Bronchus fibroblast of lung (primary cell): Measurements from ENCODE around the gene TNRC6B. TPM values are rescaled to one million over a fixed set of nuclear protein-coding genes. Genes with fewer than 3 reads are reported as not detected.

Experiments
- total RNA-seq: library from RNA; depleted of rRNA; stranded (reverse); fragments of >200 nt; gene quantifications from 2 replicates; pipeline ENCODE4 v1.2.3, GENCODE V29; 2015

Gene TNRC6B, protein sequence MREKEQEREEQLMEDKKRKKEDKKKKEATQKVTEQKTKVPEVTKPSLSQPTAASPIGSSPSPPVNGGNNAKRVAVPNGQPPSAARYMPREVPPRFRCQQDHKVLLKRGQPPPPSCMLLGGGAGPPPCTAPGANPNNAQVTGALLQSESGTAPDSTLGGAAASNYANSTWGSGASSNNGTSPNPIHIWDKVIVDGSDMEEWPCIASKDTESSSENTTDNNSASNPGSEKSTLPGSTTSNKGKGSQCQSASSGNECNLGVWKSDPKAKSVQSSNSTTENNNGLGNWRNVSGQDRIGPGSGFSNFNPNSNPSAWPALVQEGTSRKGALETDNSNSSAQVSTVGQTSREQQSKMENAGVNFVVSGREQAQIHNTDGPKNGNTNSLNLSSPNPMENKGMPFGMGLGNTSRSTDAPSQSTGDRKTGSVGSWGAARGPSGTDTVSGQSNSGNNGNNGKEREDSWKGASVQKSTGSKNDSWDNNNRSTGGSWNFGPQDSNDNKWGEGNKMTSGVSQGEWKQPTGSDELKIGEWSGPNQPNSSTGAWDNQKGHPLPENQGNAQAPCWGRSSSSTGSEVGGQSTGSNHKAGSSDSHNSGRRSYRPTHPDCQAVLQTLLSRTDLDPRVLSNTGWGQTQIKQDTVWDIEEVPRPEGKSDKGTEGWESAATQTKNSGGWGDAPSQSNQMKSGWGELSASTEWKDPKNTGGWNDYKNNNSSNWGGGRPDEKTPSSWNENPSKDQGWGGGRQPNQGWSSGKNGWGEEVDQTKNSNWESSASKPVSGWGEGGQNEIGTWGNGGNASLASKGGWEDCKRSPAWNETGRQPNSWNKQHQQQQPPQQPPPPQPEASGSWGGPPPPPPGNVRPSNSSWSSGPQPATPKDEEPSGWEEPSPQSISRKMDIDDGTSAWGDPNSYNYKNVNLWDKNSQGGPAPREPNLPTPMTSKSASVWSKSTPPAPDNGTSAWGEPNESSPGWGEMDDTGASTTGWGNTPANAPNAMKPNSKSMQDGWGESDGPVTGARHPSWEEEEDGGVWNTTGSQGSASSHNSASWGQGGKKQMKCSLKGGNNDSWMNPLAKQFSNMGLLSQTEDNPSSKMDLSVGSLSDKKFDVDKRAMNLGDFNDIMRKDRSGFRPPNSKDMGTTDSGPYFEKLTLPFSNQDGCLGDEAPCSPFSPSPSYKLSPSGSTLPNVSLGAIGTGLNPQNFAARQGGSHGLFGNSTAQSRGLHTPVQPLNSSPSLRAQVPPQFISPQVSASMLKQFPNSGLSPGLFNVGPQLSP (N-terminal part only)
- total RNA-seq = 7.9 TPM in 2 replicates

DNA sequence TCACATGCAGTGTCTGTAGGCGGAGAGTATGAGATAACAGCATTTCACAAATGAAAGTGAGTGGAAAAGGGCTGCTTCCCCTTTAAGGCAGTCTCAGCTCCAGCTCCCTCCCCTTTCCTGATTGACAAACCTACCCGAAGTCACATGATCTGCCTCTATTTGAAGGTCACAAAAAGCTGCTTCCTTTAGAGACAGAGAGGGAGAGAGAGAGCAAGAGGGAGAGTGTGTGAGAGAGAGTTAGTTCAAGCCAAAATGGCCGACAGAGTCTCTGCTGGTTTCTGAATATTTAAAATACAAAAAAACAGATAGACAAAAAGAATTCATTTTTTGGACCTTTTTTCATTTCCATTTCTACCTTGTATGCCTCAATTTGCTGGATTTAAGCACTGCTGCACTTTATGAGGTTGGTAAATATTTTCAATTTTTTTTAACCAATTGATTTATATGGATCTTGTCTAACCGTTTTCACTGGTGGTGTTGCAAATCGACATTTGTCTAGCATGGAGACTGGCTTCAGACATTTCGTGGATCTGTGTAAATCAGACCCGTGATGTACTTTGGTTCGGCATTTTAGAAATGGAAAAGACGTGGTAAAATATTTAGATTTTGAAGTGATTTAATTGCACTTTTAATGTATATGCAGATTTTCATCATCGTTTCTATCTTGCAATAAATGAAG, at the start of gene TNRC6B:
Gene TNRC6B (plus strand): TSS at position 188 of the 679 bp plus-strand sequence. CDS start 211 bp downstream, at position 399.

DNA sequence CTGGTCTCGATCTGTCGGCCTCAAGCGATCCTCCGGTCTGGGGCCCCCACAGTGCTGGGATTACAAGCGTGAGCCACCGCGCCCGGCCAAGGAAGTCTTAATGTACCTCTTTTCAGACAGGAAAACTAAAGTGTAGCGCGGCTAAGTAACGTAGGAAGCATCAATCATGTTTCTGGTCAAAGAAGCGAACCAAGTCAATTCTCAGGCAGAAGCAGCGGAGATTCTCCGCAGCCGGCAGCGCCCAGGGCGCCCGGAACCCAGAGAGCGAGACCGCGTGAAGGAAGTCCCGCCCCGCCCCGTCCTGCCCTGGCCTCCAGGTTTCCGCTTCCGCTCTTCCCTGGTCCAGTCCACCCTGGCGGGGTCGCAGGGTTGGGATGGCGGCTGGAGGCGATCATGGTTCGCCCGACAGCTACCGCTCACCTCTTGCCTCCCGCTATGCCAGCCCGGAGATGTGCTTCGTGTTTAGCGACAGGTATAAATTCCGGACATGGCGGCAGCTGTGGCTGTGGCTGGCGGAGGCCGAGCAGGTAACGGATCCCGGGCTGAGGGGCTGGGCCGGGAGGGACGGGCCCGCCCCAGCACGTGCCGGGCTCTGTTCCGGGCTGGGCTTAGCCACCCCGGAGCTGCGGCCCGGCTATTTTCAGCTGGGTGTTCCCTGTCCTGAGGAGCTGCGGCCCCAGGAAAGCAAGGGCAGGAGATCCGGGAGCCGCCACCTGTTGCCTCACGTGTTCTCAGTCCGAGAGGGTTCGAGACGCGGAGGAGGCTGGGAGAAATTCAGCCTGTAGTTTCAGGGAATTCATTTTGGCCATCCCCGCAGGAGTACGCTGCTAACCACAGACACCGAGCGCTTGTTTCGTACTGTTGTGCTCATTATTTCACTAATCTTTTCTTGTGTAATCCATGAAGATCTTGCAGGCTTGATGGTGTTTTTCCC, 168.7 kb downstream of the TNRC6B start, which contains the start of gene ADSL:
Gene ADSL (plus strand): TSS at position 316 of the 934 bp plus-strand sequence. CDS start 59 bp downstream, at position 375.

Other genes with a start within 250 kb of the TNRC6B start
- gene TMA7B, start 217.5 kb upstream of the TNRC6B start, total RNA-seq = not detected in 2 replicates
- gene FAM83F, start 183.0 kb upstream of the TNRC6B start, total RNA-seq = under 0.01 and 0.17 TPM in 2 replicates
- 162 and 170 TPM in 2 replicates for gene ADSL, start 168.6 kb downstream of the TNRC6B start, total RNA-seq
- 33.4 and 36.3 TPM in 2 replicates for gene SGSM3, start 192.7 kb downstream of the TNRC6B start, total RNA-seq